Measurements from ENCODE around the gene NUP43. TPM values are rescaled to one million over a fixed set of nuclear protein-coding genes. Genes with fewer than 3 reads are reported as not detected.

NUP43 gene
- polyA plus RNA-seq, 1 experiment, result 20.1 TPM

- ChIA-PET POLR2A (no interaction called here), CTCF (no interaction called here)
- Histone ChIP-seq H3K27me3 (ENCODE audit: control insufficient read depth, insufficient read depth, low read length) (no peaks in the 10 kb centered on the region), H3K36me3 (ENCODE audit: control insufficient read depth, insufficient read depth, low read length) (peaks cover 6% of the 10 kb centered on the region), H3K4me3 (ENCODE audit: low read depth, low read length) (no peak overlapping the region)
- TF ChIP-seq CTCF (IDR thresholded peaks at IDR 0.05; ENCODE audit: insufficient read depth, low read depth, low read length), result no peak
- no peak for DNase-seq (ENCODE audit: low read depth)
These were observed 31.3 kb upstream of the NUP43 start for GRCh38 chr6:149777624-149778023.

- no peak overlapping the region for H3K4me3 ChIP-seq (ENCODE audit: low read depth, low read length)
- TF ChIP-seq CTCF (IDR thresholded peaks at IDR 0.05; ENCODE audit: insufficient read depth, low read depth, low read length), result no peak
- no peak for DNase-seq (ENCODE audit: low read depth)
- ChIA-PET POLR2A (no interaction called here), CTCF (no interaction called here)
- peaks cover 3% of the 10 kb centered on the region for H3K36me3 ChIP-seq (ENCODE audit: control insufficient read depth, insufficient read depth, low read length)
- no peaks in the 10 kb centered on the region for H3K27me3 ChIP-seq (ENCODE audit: control insufficient read depth, insufficient read depth, low read length)
These were observed 25.6 kb upstream of the NUP43 start for GRCh38 chr6:149771925-149772324.

- Histone ChIP-seq H3K27me3 (ENCODE audit: control insufficient read depth, insufficient read depth, low read length) (no peaks in the 10 kb centered on the region), H3K36me3 (ENCODE audit: control insufficient read depth, insufficient read depth, low read length) (peaks cover 3% of the 10 kb centered on the region), H3K4me3 (ENCODE audit: low read depth, low read length) (no peak overlapping the region)
- no peak for DNase-seq (ENCODE audit: low read depth)
- ChIA-PET POLR2A (no interaction called here), CTCF (no interaction called here)
- no peak for TF ChIP-seq CTCF (IDR thresholded peaks at IDR 0.05; ENCODE audit: insufficient read depth, low read depth, low read length)
These were observed 24.9 kb upstream of the NUP43 start for GRCh38 chr6:149771185-149771584.

GRCh38 chr6:149769676-149770075 is 23.3 kb upstream of the NUP43 start:
- ChIA-PET CTCF (interaction anchor here (1.0 kb wide), 1 partner anchor 238 kb away, joined by 3 read pairs; no protein-coding TSS in a partner anchor), POLR2A (no interaction called here)
- DNase-seq (ENCODE audit: low read depth), result no peak
- Histone ChIP-seq H3K36me3 (ENCODE audit: control insufficient read depth, insufficient read depth, low read length) (peaks cover 3% of the 10 kb centered on the region), H3K27me3 (ENCODE audit: control insufficient read depth, insufficient read depth, low read length) (no peaks in the 10 kb centered on the region), H3K4me3 (ENCODE audit: low read depth, low read length) (no peak overlapping the region)
- TF ChIP-seq CTCF (IDR thresholded peaks at IDR 0.05; ENCODE audit: insufficient read depth, low read depth, low read length), result no peak

- no peak overlapping the region for H3K4me3 ChIP-seq (ENCODE audit: low read depth, low read length)
- peaks cover 1% of the 10 kb centered on the region; the same call in 1 of the 2 replicates for H3K36me3 ChIP-seq (ENCODE audit: control insufficient read depth, insufficient read depth, low read length)
- CTCF ChIA-PET, result no interaction called here
- H3K27me3 ChIP-seq (ENCODE audit: control insufficient read depth, insufficient read depth, low read length), result no peaks in the 10 kb centered on the region
- no peak for TF ChIP-seq CTCF (IDR thresholded peaks at IDR 0.05; ENCODE audit: insufficient read depth, low read depth, low read length)
- POLR2A ChIA-PET, result no interaction called here
- no peak for DNase-seq (ENCODE audit: low read depth)
These were observed 19.9 kb upstream of the NUP43 start for GRCh38 chr6:149766156-149766769.
